ENCODE results near the gene TGM2. TPM values are rescaled to one million over a fixed set of nuclear protein-coding genes. Genes with fewer than 3 reads are reported as not detected.

Gene TGM2
- total and polyA plus RNA-seq, 9 of the 15 experiments (the other 6 are each of a cell fraction or from before 2014, with no cell fraction given), result 5.5 to 78.5 (median 37.6) TPM

DNA sequence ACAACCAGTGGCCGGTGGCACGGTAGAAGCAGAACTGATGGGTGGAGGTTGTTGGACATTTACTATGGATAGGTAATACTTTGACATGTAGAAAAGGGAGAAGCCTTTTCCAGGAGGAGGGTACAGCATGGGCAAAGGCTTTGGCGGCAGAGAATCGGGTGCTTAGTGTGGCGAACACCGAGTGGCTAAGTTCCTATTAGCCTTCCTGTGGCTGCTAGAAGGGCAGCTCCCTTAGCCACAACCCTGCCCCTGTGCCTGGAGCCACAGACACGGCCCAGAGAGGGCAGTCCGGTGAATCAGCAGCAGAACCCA, 37.9 kb upstream of the TGM2 start:
- no TSS peak for BruUV-seq (replicated peaks)
- in situ Hi-C loops (cut with MboI), result no loop called here

More for the DNA sequence above, 37.9 kb upstream of the TGM2 start:
- Histone ChIP-seq H3K9me3 (replicated peaks; ENCODE audit: control insufficient read depth, insufficient read depth, low read depth, low read length) (no peaks in the 10 kb centered on the region; the same call in 1 of the 2 replicates), H3K27me3 (ENCODE audit: control insufficient read depth in 2 of 2, insufficient read depth in 2 of 2, low read length in 2 of 2) (peaks cover 8 to 17% of the 10 kb centered on the region in 2 experiments; a peak in 3 of 5 replicates), H2AFZ (ENCODE audit: low read depth, low read length) (peak overlapping the region; percentile 53; the same call in 1 of the 2 replicates), H3K27ac (ENCODE audit: extremely low read depth, low read depth, low read length) (no peak overlapping the region), H3K79me2 (ENCODE audit: control insufficient read depth, insufficient read depth, low read length) (no peaks in the 10 kb centered on the region), H3K9me1 (ENCODE audit: control insufficient read depth, insufficient read depth, low read length) (no peaks in the 10 kb centered on the region), H3K9ac (ENCODE audit: insufficient read depth in 1 of 2, low read depth in 2 of 2, low read length in 2 of 2) (no peak overlapping the region), H3K36me3 (ENCODE audit: control insufficient read depth, insufficient read depth, low read length) (no peaks in the 10 kb centered on the region), H3K4me2 (ENCODE audit: insufficient read depth, low read length) (peak overlapping the region; percentile 20), H3K4me3 (no peak overlapping the region), H4K20me1 (replicated peaks; ENCODE audit: control insufficient read depth, insufficient read depth, low read length) (peaks cover 3% of the 10 kb centered on the region; the same call in 1 of the 2 replicates), H3K4me1 (replicated peaks in 1 of 2; ENCODE audit: control insufficient read depth in 2 of 2, insufficient read depth in 2 of 2, low read length in 2 of 2) (peaks cover 0 to 7% of the 10 kb centered on the region in 2 experiments; a peak in 3 of 5 replicates)
- FAIRE-seq (no peak), DNase-seq (ENCODE audit: extremely low read depth in 1 of 4, low spot score in 3 of 4) (no peak), ATAC-seq (no peak)
- TF ChIP-seq RFX1 (IDR thresholded peaks at IDR 0.05) (no peak), MTF1 (CRISPR knock-in tag; IDR thresholded peaks at IDR 0.05; ENCODE audit: borderline replicate concordance) (no peak), PHF8 (IDR thresholded peaks at IDR 0.05; ENCODE audit: borderline replicate concordance, low read length) (no peak), KAT8 (IDR thresholded peaks at IDR 0.05; ENCODE audit: low read depth) (no peak), ZNF431 (CRISPR knock-in tag; IDR thresholded peaks at IDR 0.05) (no peak), ZNF561 (CRISPR knock-in tag; conservative IDR thresholded peaks at IDR 0.05) (no peak), POLR2AphosphoS2 (IDR thresholded peaks at IDR 0.05; ENCODE audit: low read length) (no peak), U2AF1 (optimal IDR thresholded peaks at IDR 0.05; ENCODE audit: low read depth, low read length) (no peak), GATAD2B (IDR thresholded peaks at IDR 0.05; ENCODE audit: borderline replicate concordance) (no peak), ZBED1 (IDR thresholded peaks at IDR 0.05) (no peak), ZNF785 (CRISPR knock-in tag; IDR thresholded peaks at IDR 0.05) (no peak), RBM34 (IDR thresholded peaks at IDR 0.05; ENCODE audit: borderline replicate concordance, insufficient read depth, low read length) (no peak), ZBTB1 (CRISPR knock-in tag; IDR thresholded peaks at IDR 0.05; ENCODE audit: borderline replicate concordance, low read depth) (no peak), HNRNPUL1 (IDR thresholded peaks at IDR 0.05; ENCODE audit: low read length) (no peak), MXI1 (IDR thresholded peaks at IDR 0.05; ENCODE audit: low read depth, low read length) (no peak)
- TF ChIP-seq, protein P1, sequence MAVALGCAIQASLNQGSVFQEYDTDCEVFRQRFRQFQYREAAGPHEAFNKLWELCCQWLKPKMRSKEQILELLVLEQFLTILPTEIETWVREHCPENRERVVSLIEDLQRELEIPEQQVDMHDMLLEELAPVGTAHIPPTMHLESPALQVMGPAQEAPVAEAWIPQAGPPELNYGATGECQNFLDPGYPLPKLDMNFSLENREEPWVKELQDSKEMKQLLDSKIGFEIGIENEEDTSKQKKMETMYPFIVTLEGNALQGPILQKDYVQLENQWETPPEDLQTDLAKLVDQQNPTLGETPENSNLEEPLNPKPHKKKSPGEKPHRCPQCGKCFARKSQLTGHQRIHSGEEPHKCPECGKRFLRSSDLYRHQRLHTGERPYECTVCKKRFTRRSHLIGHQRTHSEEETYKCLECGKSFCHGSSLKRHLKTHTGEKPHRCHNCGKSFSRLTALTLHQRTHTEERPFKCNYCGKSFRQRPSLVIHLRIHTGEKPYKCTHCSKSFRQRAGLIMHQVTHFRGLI (CRISPR knock-in tag; IDR thresholded peaks at IDR 0.05), result no peak
- CTCF ChIA-PET (ENCODE audit: low intra/inter-chr PET ratio), result no interaction called here
- POLR2A ChIA-PET, result interaction anchor here (0.6 kb wide), 3 partner anchors 12 to 209 kb away, joined by 3 read pairs; no protein-coding TSS in a partner anchor
- 18% methylated on average over 8 of the region's 8 CpGs for WGBS (ENCODE audit: insufficient coverage, low coverage, missing lambda C conversion rate)
- intact Hi-C loops (cut with micrococcal nuclease), result no loop called here
